ENCODE data around the gene APBB2.

The APBB2 gene

GRCh38 chr4:40940756-40941155 lies 273.6 kb downstream of the APBB2 start:
- H3K4me1 ChIP-seq (ENCODE audit: control insufficient read depth, low read length), result no peaks in the 10 kb centered on the region
- H3K27me3 ChIP-seq (ENCODE audit: control insufficient read depth, low read length), result no peaks in the 10 kb centered on the region

DNA sequence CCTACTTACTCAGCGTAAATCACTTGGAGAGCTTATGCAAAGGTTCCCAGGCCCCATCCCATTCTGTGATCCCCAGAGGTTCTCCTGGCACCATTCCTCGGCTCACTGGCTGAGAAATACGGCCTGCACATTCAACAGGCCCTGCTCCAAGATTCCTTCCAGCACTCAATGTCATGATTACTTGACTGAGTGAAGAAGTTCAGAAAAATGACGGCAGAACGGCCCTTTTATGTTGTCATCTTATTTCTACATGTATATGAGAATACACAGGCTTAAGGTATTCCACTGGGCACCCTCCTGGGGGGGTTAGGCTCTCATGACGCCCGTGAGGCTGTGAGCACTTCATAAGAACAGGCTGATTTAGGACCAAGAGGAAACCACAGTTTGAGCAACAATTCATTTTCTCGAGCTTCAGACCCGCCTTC lies 274.0 kb downstream of the APBB2 start:
- Histone ChIP-seq H3K36me3 (ENCODE audit: control insufficient read depth, low read length) (peaks cover 2% of the 10 kb centered on the region), H3K9me2 (replicated peaks; ENCODE audit: control insufficient read depth, low read length) (no peaks in the 10 kb centered on the region), H4K20me1 (ENCODE audit: control insufficient read depth, insufficient read depth, low read depth, low read length) (no peaks in the 10 kb centered on the region), H3K4me3 (ENCODE audit: low read length) (no peak overlapping the region), H3K4me2 (ENCODE audit: low read length) (no peak overlapping the region), H3K27ac (ENCODE audit: low read depth, low read length) (no peak overlapping the region), H3F3A (ENCODE audit: control insufficient read depth, insufficient read depth) (no peaks in the 10 kb centered on the region), H3K27me3 (ENCODE audit: control insufficient read depth, low read length) (no peaks in the 10 kb centered on the region), H3K79me2 (ENCODE audit: control insufficient read depth, low read length) (no peaks in the 10 kb centered on the region), H3K4me1 (ENCODE audit: control insufficient read depth, low read length) (no peaks in the 10 kb centered on the region), H3K9me3 (ENCODE audit: control insufficient read depth, insufficient read depth, low read length) (no peaks in the 10 kb centered on the region)
- TF ChIP-seq CTCF (IDR thresholded peaks at IDR 0.05; ENCODE audit: low read depth, low read length, poor library complexity, severe bottlenecking), result no peak
- no peak for TF ChIP-seq EZH2phosphoT487 (IDR thresholded peaks at IDR 0.05; ENCODE audit: borderline replicate concordance, low read length)

More at GRCh38 chr4:40940756-40941155, 273.6 kb downstream of the APBB2 start:
- no peaks in the 10 kb centered on the region for H3K9me2 ChIP-seq (replicated peaks; ENCODE audit: control insufficient read depth, low read length)
- no peaks in the 10 kb centered on the region for H3F3A ChIP-seq (ENCODE audit: control insufficient read depth, insufficient read depth)
- no peak overlapping the region for H3K27ac ChIP-seq (ENCODE audit: low read depth, low read length)
- peaks cover 2% of the 10 kb centered on the region for H3K36me3 ChIP-seq (ENCODE audit: control insufficient read depth, low read length)
- H3K9me3 ChIP-seq (ENCODE audit: control insufficient read depth, insufficient read depth, low read length), result no peaks in the 10 kb centered on the region
- H3K79me2 ChIP-seq (ENCODE audit: control insufficient read depth, low read length), result no peaks in the 10 kb centered on the region
- H3K4me3 ChIP-seq (ENCODE audit: low read length), result no peak overlapping the region
- no peak overlapping the region for H3K4me2 ChIP-seq (ENCODE audit: low read length)
- H4K20me1 ChIP-seq (ENCODE audit: control insufficient read depth, insufficient read depth, low read depth, low read length), result no peaks in the 10 kb centered on the region
- no peak for TF ChIP-seq CTCF (IDR thresholded peaks at IDR 0.05; ENCODE audit: low read depth, low read length, poor library complexity, severe bottlenecking)
- TF ChIP-seq EZH2phosphoT487 (IDR thresholded peaks at IDR 0.05; ENCODE audit: borderline replicate concordance, low read length), result no peak

GRCh38 chr4:40939856-40940255 lies 274.5 kb downstream of the APBB2 start:
- Histone ChIP-seq H3K79me2 (ENCODE audit: control insufficient read depth, low read length) (no peaks in the 10 kb centered on the region), H3K36me3 (ENCODE audit: control insufficient read depth, low read length) (peaks cover 2% of the 10 kb centered on the region), H3K4me3 (ENCODE audit: low read length) (no peak overlapping the region), H3K27me3 (ENCODE audit: control insufficient read depth, low read length) (no peaks in the 10 kb centered on the region), H4K20me1 (ENCODE audit: control insufficient read depth, insufficient read depth, low read depth, low read length) (no peaks in the 10 kb centered on the region), H3K9me2 (replicated peaks; ENCODE audit: control insufficient read depth, low read length) (no peaks in the 10 kb centered on the region), H3K4me2 (ENCODE audit: low read length) (no peak overlapping the region), H3K9me3 (ENCODE audit: control insufficient read depth, insufficient read depth, low read length) (no peaks in the 10 kb centered on the region), H3F3A (ENCODE audit: control insufficient read depth, insufficient read depth) (no peaks in the 10 kb centered on the region), H3K4me1 (ENCODE audit: control insufficient read depth, low read length) (no peaks in the 10 kb centered on the region), H3K27ac (ENCODE audit: low read depth, low read length) (no peak overlapping the region)
- TF ChIP-seq EZH2phosphoT487 (IDR thresholded peaks at IDR 0.05; ENCODE audit: borderline replicate concordance, low read length) (no peak), CTCF (IDR thresholded peaks at IDR 0.05; ENCODE audit: low read depth, low read length, poor library complexity, severe bottlenecking) (no peak)

All from DOHH2 (cell line).